Large intestine (tissue), 3 donors: Measurements from ENCODE around the gene ACKR4. TPM values are rescaled to one million over a fixed set of nuclear protein-coding genes. Genes with fewer than 3 reads are reported as not detected.

Source experiments
- DNase-seq, 2 donors: peaks; one replicate each; pipeline versions ENCODE4 v3.0.0 to v3.0.0-alpha.2; 2013
- H3K27ac ChIP-seq: one replicate; pipeline ENCODE4 v1.5.1; 2013; ENCODE audit warnings: low read length
- H3K27me3 ChIP-seq: 2 replicates; pipeline ENCODE4 v1.6.1; 2013; ENCODE audit warnings: low read length; ENCODE audit not compliant: control insufficient read depth, insufficient read depth
- H3K36me3 ChIP-seq: 2 replicates; pipeline ENCODE4 v1.6.1; 2013; ENCODE audit warnings: low read length; ENCODE audit not compliant: control insufficient read depth, insufficient read depth
- H3K4me1 ChIP-seq: one replicate; pipeline ENCODE4 v1.6.1; 2013; ENCODE audit warnings: low read length; ENCODE audit not compliant: control insufficient read depth, insufficient read depth
- H3K4me3 ChIP-seq: one replicate; pipeline ENCODE4 v1.5.1; 2013; ENCODE audit warnings: low read length
- H3K9me3 ChIP-seq: one replicate; pipeline ENCODE4 v1.6.1; 2013; ENCODE audit warnings: mild to moderate bottlenecking, low read depth, low read length, moderate library complexity; ENCODE audit not compliant: control insufficient read depth
- WGBS: methylation state at CpG from one replicate; pipeline ENCODE4 v1.1.5; 2013; ENCODE audit warnings: low lambda C conversion rate; ENCODE audit not compliant: insufficient coverage; 5-methylcytosine and 5-hydroxymethylcytosine counted together
- polyA plus RNA-seq: library from polyadenylated mRNA; unstranded; fragments of 120-200 nt; gene quantifications from one replicate; pipeline ENCODE4 v1.2.1, GENCODE V29; 2013

Gene ACKR4
- polyA plus RNA-seq, 1 donor: 4.4 TPM

DNA sequence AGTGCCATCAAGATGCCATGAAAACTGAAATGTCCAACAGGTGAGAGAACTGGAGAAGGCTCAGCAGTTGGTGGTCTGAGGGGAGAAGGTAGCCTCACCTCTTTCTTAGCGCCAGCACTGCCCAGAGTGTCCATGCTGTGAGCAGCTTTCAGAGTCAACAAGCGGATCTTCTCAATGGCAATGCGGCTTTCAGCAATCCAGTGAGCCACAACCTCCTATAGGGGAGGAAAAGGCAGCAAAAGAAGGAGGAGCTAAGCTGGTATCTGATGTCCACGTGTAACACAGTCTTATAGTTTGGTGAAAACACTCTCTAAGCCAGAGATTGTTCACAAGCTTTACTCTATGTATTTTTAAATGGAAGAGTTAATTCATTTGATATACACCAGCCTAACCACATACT lies 36.1 kb upstream of the ACKR4 start:
- H3K27ac ChIP-seq: no peak overlapping the region
- no CpG with 5 or more reads among the region's 4 CpGs for WGBS
- no peaks in the 10 kb centered on the region for H3K9me3 ChIP-seq
- peaks cover 18% of the 10 kb centered on the region for H3K36me3 ChIP-seq
- no peak for DNase-seq
- H3K27me3 ChIP-seq: no peaks in the 10 kb centered on the region
- H3K4me3 ChIP-seq: no peak overlapping the region
- H3K4me1 ChIP-seq: no peaks in the 10 kb centered on the region

- H3K36me3 ChIP-seq: peaks cover 8% of the 10 kb centered on the region
- H3K9me3 ChIP-seq: no peaks in the 10 kb centered on the region
- no peaks in the 10 kb centered on the region for H3K4me1 ChIP-seq
- WGBS: 89% methylated on average over 3 of the region's 4 CpGs
- H3K27me3 ChIP-seq: no peaks in the 10 kb centered on the region
- no peak for DNase-seq
- H3K4me3 ChIP-seq: no peak overlapping the region
- H3K27ac ChIP-seq: no peak overlapping the region
Observed at GRCh38 chr3:132563420-132564069, 33.5 kb upstream of the ACKR4 start.

GRCh38 chr3:132564070-132564465 lies 33.0 kb upstream of the ACKR4 start:
- no peak for DNase-seq
- no peaks in the 10 kb centered on the region for H3K4me1 ChIP-seq
- no CpG with 5 or more reads among the region's 2 CpGs for WGBS
- H3K9me3 ChIP-seq: no peaks in the 10 kb centered on the region
- no peaks in the 10 kb centered on the region for H3K27me3 ChIP-seq
- no peak overlapping the region for H3K4me3 ChIP-seq
- no peak overlapping the region for H3K27ac ChIP-seq
- peaks cover 3% of the 10 kb centered on the region for H3K36me3 ChIP-seq

DNA sequence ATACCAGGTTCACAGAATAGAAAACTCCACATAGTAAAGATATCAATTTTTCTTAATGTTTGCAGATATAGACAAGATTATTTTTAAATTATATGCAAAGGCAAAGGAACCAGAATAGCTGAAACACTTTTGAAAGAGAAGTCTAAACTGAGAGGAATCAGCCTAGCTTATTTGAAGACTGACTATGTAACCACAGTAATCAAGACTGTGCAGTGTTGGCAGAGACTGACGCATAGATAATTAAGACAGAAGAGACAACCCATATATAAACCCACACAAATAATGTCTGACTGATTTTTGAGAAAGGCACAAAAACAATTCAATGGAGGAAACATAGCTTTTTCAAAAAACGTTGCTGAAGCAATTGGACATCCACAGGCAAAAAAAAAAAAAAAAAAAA lies 28.6 kb upstream of the ACKR4 start:
- 71% methylated on average over 1 of the region's 2 CpGs for WGBS
- no peak overlapping the region for H3K27ac ChIP-seq
- no peaks in the 10 kb centered on the region for H3K27me3 ChIP-seq
- no peaks in the 10 kb centered on the region for H3K4me1 ChIP-seq
- no peaks in the 10 kb centered on the region for H3K9me3 ChIP-seq
- H3K36me3 ChIP-seq: peaks cover 3% of the 10 kb centered on the region
- DNase-seq: no peak
- no peak overlapping the region for H3K4me3 ChIP-seq

DNA sequence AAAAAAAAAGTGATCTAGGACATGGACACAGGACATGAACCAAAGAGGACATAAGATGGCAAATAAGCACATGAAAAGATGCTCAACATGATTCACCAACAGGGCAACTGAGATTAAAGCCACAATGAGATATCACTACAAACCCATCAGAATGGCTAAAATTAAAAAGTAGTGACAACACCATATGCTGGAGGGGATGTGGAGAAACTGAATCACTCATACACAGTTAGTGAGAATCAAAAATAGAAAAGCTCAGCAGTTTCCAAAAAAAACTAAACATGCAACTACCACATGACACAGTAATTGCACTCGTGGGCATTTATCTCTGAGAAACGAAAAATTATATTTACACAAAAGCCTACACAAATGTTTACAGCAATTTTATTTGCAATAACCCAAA lies 27.9 kb upstream of the ACKR4 start:
- H3K36me3 ChIP-seq: peaks cover 6% of the 10 kb centered on the region
- H3K4me3 ChIP-seq: no peak overlapping the region
- H3K27me3 ChIP-seq: no peaks in the 10 kb centered on the region
- H3K9me3 ChIP-seq: no peaks in the 10 kb centered on the region
- H3K27ac ChIP-seq: no peak overlapping the region
- DNase-seq: no peak
- no peaks in the 10 kb centered on the region for H3K4me1 ChIP-seq
- no CpG with 5 or more reads among the region's 2 CpGs for WGBS

- no peak overlapping the region for H3K4me3 ChIP-seq
- H3K27ac ChIP-seq: no peak overlapping the region
- no peak for DNase-seq
- WGBS: no CpG with 5 or more reads among the region's 1 CpG
- H3K9me3 ChIP-seq: no peaks in the 10 kb centered on the region
- no peaks in the 10 kb centered on the region for H3K27me3 ChIP-seq
- no peaks in the 10 kb centered on the region for H3K4me1 ChIP-seq
- H3K36me3 ChIP-seq: peaks cover 7% of the 10 kb centered on the region
Observed at GRCh38 chr3:132569580-132569979, 27.5 kb upstream of the ACKR4 start.

- WGBS: 80% methylated on average over 1 of the region's 2 CpGs
- Histone ChIP-seq H3K36me3 (peaks cover 7% of the 10 kb centered on the region), H3K9me3 (no peaks in the 10 kb centered on the region), H3K4me1 (no peaks in the 10 kb centered on the region), H3K27me3 (no peaks in the 10 kb centered on the region), H3K27ac (no peak overlapping the region), H3K4me3 (no peak overlapping the region)
- DNase-seq: no peak
Observed at GRCh38 chr3:132570016-132570415, 27.1 kb upstream of the ACKR4 start.

DNA sequence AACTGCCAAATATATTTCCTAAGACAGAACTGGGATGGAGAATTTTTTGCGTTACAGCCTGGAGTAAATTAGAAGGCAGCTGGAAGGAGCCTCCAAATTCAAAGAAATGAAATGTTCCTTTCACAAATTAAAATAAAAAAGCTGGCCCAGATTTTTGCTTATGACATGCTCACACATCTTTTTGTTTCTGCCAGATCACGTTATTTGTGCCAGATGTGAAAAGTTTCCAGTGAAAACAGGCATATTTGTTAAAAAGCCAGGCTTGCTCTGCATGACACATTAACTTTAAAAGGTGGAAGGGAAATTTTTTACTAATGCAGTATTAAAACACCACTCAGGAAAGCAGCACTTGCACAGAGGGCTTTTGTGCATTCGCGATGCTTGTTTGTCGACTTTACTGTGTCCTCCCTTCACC lies 23.3 kb upstream of the ACKR4 start:
- H3K9me3 ChIP-seq: no peaks in the 10 kb centered on the region
- peaks cover 27% of the 10 kb centered on the region for H3K36me3 ChIP-seq
- H3K4me3 ChIP-seq: no peak overlapping the region
- no peaks in the 10 kb centered on the region for H3K4me1 ChIP-seq
- DNase-seq: no peak
- 80% methylated on average over 1 of the region's 5 CpGs for WGBS
- H3K27ac ChIP-seq: no peak overlapping the region
- H3K27me3 ChIP-seq: no peaks in the 10 kb centered on the region

- no peaks in the 10 kb centered on the region for H3K4me1 ChIP-seq
- H3K9me3 ChIP-seq: no peaks in the 10 kb centered on the region
- no peaks in the 10 kb centered on the region for H3K27me3 ChIP-seq
- no peak overlapping the region for H3K4me3 ChIP-seq
- H3K36me3 ChIP-seq: no peaks in the 10 kb centered on the region
- WGBS: no CpG with 5 or more reads among the region's 1 CpG
- DNase-seq: no peak
- H3K27ac ChIP-seq: no peak overlapping the region
Observed at GRCh38 chr3:132587401-132587800, 9.7 kb upstream of the ACKR4 start.

GRCh38 chr3:132592216-132592615 lies 4.9 kb upstream of the ACKR4 start:
- Histone ChIP-seq H3K27ac (no peak overlapping the region), H3K4me3 (no peak overlapping the region), H3K4me1 (no peaks in the 10 kb centered on the region), H3K9me3 (no peaks in the 10 kb centered on the region), H3K27me3 (no peaks in the 10 kb centered on the region), H3K36me3 (peaks cover 4% of the 10 kb centered on the region)
- DNase-seq: no peak

- H3K4me1 ChIP-seq: no peaks in the 10 kb centered on the region
- no peaks in the 10 kb centered on the region for H3K27me3 ChIP-seq
- H3K4me3 ChIP-seq: no peak overlapping the region
- H3K9me3 ChIP-seq: no peaks in the 10 kb centered on the region
- DNase-seq: no peak
- peaks cover 5% of the 10 kb centered on the region for H3K36me3 ChIP-seq
- no peak overlapping the region for H3K27ac ChIP-seq
- 67% methylated on average over 1 of the region's 1 CpG for WGBS
Observed at GRCh38 chr3:132593241-132593946, 3.7 kb upstream of the ACKR4 start.
